ENCODE data around the gene FBLN2. TPM values are rescaled to one million over a fixed set of nuclear protein-coding genes. Genes with fewer than 3 reads are reported as not detected.

FBLN2 gene
- polyA plus RNA-seq, 4 donors: 0.45 to 30.8 (median 2.9) TPM

DNA sequence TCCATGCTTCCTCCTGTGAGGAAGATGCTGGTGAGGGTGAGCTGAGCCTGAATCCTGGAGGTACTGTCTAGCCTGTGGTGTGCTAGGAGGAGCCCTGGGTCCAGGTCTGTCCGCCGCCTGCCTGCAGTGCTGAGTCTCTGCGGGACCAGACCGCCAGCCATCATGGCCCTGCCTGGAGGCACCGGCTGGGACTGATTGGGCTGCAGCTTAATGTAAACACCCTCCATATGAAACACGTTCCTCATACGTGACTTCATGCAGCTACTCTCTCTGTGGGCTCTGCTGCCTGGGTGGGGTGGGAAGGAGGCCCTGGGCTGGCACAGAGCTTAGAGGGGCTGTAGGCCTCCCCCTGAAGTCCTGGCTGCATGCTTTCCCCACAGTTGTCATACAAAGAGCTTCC, 67.4 kb downstream of the FBLN2 start:
- Histone ChIP-seq H3K36me3 (ENCODE audit: control insufficient read depth in 3 of 3, insufficient read depth in 2 of 3, low read depth in 1 of 3, low read length in 3 of 3) (no peaks in the 10 kb centered on the region), H3K9me3 (ENCODE audit: control insufficient read depth in 2 of 2, insufficient read depth in 1 of 2, low read depth in 1 of 2, low read length in 1 of 2) (no peaks in the 10 kb centered on the region), H3K27me3 (ENCODE audit: control insufficient read depth in 3 of 3, insufficient read depth in 3 of 3, low read length in 3 of 3) (no peaks in the 10 kb centered on the region), H3K4me1 (ENCODE audit: control insufficient read depth in 3 of 3, insufficient read depth in 2 of 3, low read depth in 1 of 3, low read length in 2 of 3) (no peaks in the 10 kb centered on the region), H3K4me3 (ENCODE audit: low read depth in 1 of 3, low read length in 3 of 3) (no peak overlapping the region), H3K27ac (ENCODE audit: low read depth in 1 of 3, low read length in 2 of 3) (no peak overlapping the region)
- DNase-seq (no peak), FAIRE-seq (no peak)
- 63 to 80% (median 78%) methylated on average over 7 of the region's 7 CpGs for WGBS, 3 donors

DNA sequence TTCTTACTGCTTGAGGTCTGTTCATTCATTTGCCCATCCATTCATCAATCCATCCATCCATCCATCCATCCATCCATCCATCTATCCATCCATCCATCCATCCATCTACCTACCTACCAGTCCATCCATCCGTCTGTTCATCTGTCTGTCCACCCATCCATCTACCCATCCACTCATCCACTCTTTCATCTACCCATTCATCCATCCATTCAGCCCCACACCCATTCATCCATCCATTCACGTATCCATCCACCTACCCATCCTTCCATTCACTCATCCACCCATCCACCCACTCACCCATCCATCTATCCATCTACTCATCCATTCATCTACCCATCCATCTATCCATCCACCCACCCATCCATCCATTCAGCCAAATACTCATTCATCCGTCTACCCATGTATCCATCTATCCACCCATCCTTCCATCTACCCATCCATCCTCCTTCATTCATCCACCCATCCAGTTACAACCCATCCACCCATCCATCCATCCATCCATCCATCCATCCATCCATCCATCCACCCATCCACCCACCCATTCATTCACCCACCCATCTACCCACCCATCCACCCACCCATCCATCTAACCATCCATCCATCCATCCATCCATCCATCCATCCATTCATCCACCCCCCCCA, 68.3 kb downstream of the FBLN2 start:
- no peaks in the 10 kb centered on the region for H3K36me3 ChIP-seq (ENCODE audit: control insufficient read depth in 3 of 3, insufficient read depth in 2 of 3, low read depth in 1 of 3, low read length in 3 of 3)
- 90 to 97% (median 91%) methylated on average over 3 of the region's 3 CpGs for WGBS, 3 donors
- H3K27ac ChIP-seq (ENCODE audit: low read depth in 1 of 3, low read length in 2 of 3): no peak overlapping the region
- DNase-seq: no peak
- no peaks in the 10 kb centered on the region for H3K27me3 ChIP-seq (ENCODE audit: control insufficient read depth in 3 of 3, insufficient read depth in 3 of 3, low read length in 3 of 3)
- FAIRE-seq: no peak
- H3K4me3 ChIP-seq (ENCODE audit: low read depth in 1 of 3, low read length in 3 of 3): no peak overlapping the region
- H3K4me1 ChIP-seq (ENCODE audit: control insufficient read depth in 3 of 3, insufficient read depth in 2 of 3, low read depth in 1 of 3, low read length in 2 of 3): no peaks in the 10 kb centered on the region
- H3K9me3 ChIP-seq (ENCODE audit: control insufficient read depth in 2 of 2, insufficient read depth in 1 of 2, low read depth in 1 of 2, low read length in 1 of 2): no peaks in the 10 kb centered on the region

DNA sequence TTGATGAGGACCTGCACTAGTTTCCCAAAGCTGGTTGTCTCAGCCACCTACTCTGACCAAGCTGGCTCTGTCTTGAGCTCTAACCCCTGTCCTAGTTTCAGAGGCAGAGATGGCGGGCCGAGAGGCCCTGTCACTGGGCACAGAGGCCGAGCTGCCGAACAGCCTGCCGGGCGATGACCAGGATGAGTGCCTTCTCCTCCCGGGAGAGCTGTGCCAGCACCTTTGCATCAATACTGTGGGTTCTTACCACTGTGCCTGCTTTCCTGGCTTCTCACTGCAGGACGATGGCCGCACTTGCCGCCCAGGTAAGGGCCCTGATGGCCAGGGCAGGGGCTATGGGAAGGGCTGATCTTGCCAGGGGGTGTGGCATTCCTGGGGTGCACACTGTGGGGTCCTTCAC, 69.1 kb downstream of the FBLN2 start:
- DNase-seq (no peak), FAIRE-seq (no peak)
- Histone ChIP-seq H3K4me3 (ENCODE audit: low read depth in 1 of 3, low read length in 3 of 3) (no peak overlapping the region), H3K4me1 (ENCODE audit: control insufficient read depth in 3 of 3, insufficient read depth in 2 of 3, low read depth in 1 of 3, low read length in 2 of 3) (no peaks in the 10 kb centered on the region), H3K9me3 (ENCODE audit: control insufficient read depth in 2 of 2, insufficient read depth in 1 of 2, low read depth in 1 of 2, low read length in 1 of 2) (no peaks in the 10 kb centered on the region), H3K36me3 (ENCODE audit: control insufficient read depth in 3 of 3, insufficient read depth in 2 of 3, low read depth in 1 of 3, low read length in 3 of 3) (no peaks in the 10 kb centered on the region), H3K27ac (ENCODE audit: low read depth in 1 of 3, low read length in 2 of 3) (no peak overlapping the region), H3K27me3 (ENCODE audit: control insufficient read depth in 3 of 3, insufficient read depth in 3 of 3, low read length in 3 of 3) (no peaks in the 10 kb centered on the region)
- 87 to 94% (median 88%) methylated on average over 10 of the region's 10 CpGs for WGBS, 3 donors

DNA sequence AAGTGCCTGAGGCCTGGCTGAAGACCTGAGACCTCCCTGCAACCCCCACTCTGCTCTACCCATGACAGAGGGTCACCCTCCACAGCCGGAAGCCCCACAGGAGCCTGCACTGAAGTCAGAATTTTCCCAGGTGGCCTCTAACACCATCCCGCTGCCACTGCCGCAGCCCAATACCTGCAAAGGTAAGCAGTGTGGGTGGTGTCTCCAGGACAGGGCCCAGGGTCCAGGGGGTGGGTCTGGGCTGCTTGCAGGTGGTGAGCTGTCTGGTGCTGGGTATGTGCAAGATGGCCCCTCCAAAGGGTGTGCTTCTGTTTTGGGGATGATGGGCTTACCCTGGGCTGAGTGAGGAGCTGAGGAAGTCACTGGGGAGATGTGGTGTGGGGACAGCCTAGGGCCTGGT, 69.9 kb downstream of the FBLN2 start:
- H3K27ac ChIP-seq (ENCODE audit: low read depth in 1 of 3, low read length in 2 of 3): no peak overlapping the region
- H3K4me3 ChIP-seq (ENCODE audit: low read depth in 1 of 3, low read length in 3 of 3): no peak overlapping the region
- H3K9me3 ChIP-seq (ENCODE audit: control insufficient read depth in 2 of 2, insufficient read depth in 1 of 2, low read depth in 1 of 2, low read length in 1 of 2): no peaks in the 10 kb centered on the region
- no peaks in the 10 kb centered on the region for H3K27me3 ChIP-seq (ENCODE audit: control insufficient read depth in 3 of 3, insufficient read depth in 3 of 3, low read length in 3 of 3)
- FAIRE-seq (no peak), DNase-seq (no peak)
- WGBS, 3 donors: 92 to 98% (median 96%) methylated on average over 3 of the region's 3 CpGs
- no peaks in the 10 kb centered on the region for H3K36me3 ChIP-seq (ENCODE audit: control insufficient read depth in 3 of 3, insufficient read depth in 2 of 3, low read depth in 1 of 3, low read length in 3 of 3)
- H3K4me1 ChIP-seq (ENCODE audit: control insufficient read depth in 3 of 3, insufficient read depth in 2 of 3, low read depth in 1 of 3, low read length in 2 of 3): no peaks in the 10 kb centered on the region

DNA sequence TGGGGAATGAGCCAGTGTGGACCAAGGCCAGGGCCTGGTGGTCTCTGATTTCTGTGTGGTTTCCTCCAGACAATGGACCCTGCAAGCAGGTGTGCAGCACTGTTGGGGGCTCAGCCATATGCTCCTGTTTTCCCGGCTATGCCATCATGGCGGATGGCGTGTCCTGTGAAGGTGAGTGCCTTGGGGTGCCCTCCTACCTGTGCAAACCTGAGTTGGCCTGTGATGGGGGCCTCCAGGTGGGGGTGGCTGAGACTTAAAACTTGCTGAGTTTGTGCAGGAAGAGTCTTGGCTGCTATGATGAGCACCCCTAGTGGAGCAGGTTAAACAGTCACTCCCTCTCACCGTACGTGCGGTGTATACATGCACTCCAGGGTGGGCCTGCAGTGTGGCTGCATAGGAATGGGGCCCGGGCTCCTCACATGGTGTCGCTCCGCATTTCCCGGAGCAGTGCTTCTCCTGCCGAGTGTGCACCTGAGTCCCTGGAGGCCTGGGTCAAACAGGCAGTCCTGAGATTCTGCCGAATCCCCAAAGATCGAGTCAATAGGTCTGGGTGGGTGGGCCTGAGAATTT, 70.8 kb downstream of the FBLN2 start:
- H3K4me3 ChIP-seq (ENCODE audit: low read depth in 1 of 3, low read length in 3 of 3): no peak overlapping the region
- WGBS, 3 donors: 88 to 92% (median 88%) methylated on average over 13 of the region's 13 CpGs
- H3K27ac ChIP-seq (ENCODE audit: low read depth in 1 of 3, low read length in 2 of 3): no peak overlapping the region
- no peaks in the 10 kb centered on the region for H3K9me3 ChIP-seq (ENCODE audit: control insufficient read depth in 2 of 2, insufficient read depth in 1 of 2, low read depth in 1 of 2, low read length in 1 of 2)
- no peaks in the 10 kb centered on the region for H3K4me1 ChIP-seq (ENCODE audit: control insufficient read depth in 3 of 3, insufficient read depth in 2 of 3, low read depth in 1 of 3, low read length in 2 of 3)
- FAIRE-seq: no peak
- H3K27me3 ChIP-seq (ENCODE audit: control insufficient read depth in 3 of 3, insufficient read depth in 3 of 3, low read length in 3 of 3): no peaks in the 10 kb centered on the region
- H3K36me3 ChIP-seq (ENCODE audit: control insufficient read depth in 3 of 3, insufficient read depth in 2 of 3, low read depth in 1 of 3, low read length in 3 of 3): no peaks in the 10 kb centered on the region
- DNase-seq: no peak

DNA sequence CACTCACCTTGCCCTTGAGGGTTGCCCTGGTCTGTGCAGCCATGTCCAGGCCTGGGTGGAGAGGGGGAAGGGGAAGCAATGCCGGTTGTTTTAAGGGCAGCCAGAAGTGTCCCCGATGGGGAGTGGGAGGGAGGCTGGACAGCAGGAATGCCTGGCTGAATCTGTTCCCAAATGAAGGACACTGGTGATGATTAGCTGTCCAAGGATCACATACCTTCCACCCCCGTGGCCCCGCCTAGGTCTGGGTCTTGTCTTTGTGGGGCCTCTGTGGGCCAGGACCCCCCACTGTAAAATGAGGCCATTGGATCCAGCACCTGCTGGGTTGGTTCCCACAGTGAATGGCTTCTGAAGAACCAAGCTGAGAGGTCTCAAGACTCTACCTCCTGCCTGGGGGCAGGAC, 71.4 kb downstream of the FBLN2 start:
- FAIRE-seq: no peak
- no peaks in the 10 kb centered on the region for H3K27me3 ChIP-seq (ENCODE audit: control insufficient read depth in 3 of 3, insufficient read depth in 3 of 3, low read length in 3 of 3)
- no peaks in the 10 kb centered on the region for H3K4me1 ChIP-seq (ENCODE audit: control insufficient read depth in 3 of 3, insufficient read depth in 2 of 3, low read depth in 1 of 3, low read length in 2 of 3)
- no peaks in the 10 kb centered on the region for H3K9me3 ChIP-seq (ENCODE audit: control insufficient read depth in 2 of 2, insufficient read depth in 1 of 2, low read depth in 1 of 2, low read length in 1 of 2)
- 81 to 86% (median 82%) methylated on average over 4 of the region's 4 CpGs for WGBS, 3 donors
- H3K4me3 ChIP-seq (ENCODE audit: low read depth in 1 of 3, low read length in 3 of 3): no peak overlapping the region
- no peaks in the 10 kb centered on the region for H3K36me3 ChIP-seq (ENCODE audit: control insufficient read depth in 3 of 3, insufficient read depth in 2 of 3, low read depth in 1 of 3, low read length in 3 of 3)
- DNase-seq: no peak
- no peak overlapping the region for H3K27ac ChIP-seq (ENCODE audit: low read depth in 1 of 3, low read length in 2 of 3)

DNA sequence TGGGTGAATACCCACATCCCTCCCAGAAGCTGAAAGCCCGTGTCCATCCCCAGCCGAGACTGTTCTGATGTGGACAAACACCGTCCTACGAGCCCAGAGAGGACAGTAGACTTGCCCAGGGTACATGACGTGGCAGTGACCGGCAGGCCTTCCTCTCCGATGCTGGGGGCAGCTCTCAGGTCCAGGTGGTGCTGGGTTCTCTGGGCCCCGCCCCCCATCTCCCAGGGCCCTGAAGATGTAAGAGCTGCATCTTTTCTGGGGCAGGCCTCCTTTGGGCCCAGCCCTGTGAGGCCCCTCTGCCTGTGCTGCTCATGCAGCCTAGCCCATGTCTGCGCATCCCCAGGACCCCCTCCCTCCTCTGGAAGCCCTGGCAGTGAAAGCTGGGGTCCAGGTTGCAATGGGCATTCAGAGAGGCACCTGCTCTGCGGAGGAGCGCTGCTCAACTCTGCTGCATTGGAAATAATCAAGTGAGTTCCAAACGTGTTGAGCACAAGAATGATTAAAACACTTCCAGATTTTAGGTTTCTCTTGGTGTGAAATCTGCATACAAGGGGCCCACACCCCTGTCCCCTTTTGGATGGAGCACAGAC, 71.9 kb downstream of the FBLN2 start:
- no peaks in the 10 kb centered on the region for H3K4me1 ChIP-seq (ENCODE audit: control insufficient read depth in 3 of 3, insufficient read depth in 2 of 3, low read depth in 1 of 3, low read length in 2 of 3)
- FAIRE-seq: no peak
- H3K27ac ChIP-seq (ENCODE audit: low read depth in 1 of 3, low read length in 2 of 3): no peak overlapping the region
- 82 to 91% (median 90%) methylated on average over 12 of the region's 12 CpGs for WGBS, 3 donors
- H3K36me3 ChIP-seq (ENCODE audit: control insufficient read depth in 3 of 3, insufficient read depth in 2 of 3, low read depth in 1 of 3, low read length in 3 of 3): no peaks in the 10 kb centered on the region
- no peaks in the 10 kb centered on the region for H3K27me3 ChIP-seq (ENCODE audit: control insufficient read depth in 3 of 3, insufficient read depth in 3 of 3, low read length in 3 of 3)
- no peaks in the 10 kb centered on the region for H3K9me3 ChIP-seq (ENCODE audit: control insufficient read depth in 2 of 2, insufficient read depth in 1 of 2, low read depth in 1 of 2, low read length in 1 of 2)
- no peak overlapping the region for H3K4me3 ChIP-seq (ENCODE audit: low read depth in 1 of 3, low read length in 3 of 3)
- no peak for DNase-seq

DNA sequence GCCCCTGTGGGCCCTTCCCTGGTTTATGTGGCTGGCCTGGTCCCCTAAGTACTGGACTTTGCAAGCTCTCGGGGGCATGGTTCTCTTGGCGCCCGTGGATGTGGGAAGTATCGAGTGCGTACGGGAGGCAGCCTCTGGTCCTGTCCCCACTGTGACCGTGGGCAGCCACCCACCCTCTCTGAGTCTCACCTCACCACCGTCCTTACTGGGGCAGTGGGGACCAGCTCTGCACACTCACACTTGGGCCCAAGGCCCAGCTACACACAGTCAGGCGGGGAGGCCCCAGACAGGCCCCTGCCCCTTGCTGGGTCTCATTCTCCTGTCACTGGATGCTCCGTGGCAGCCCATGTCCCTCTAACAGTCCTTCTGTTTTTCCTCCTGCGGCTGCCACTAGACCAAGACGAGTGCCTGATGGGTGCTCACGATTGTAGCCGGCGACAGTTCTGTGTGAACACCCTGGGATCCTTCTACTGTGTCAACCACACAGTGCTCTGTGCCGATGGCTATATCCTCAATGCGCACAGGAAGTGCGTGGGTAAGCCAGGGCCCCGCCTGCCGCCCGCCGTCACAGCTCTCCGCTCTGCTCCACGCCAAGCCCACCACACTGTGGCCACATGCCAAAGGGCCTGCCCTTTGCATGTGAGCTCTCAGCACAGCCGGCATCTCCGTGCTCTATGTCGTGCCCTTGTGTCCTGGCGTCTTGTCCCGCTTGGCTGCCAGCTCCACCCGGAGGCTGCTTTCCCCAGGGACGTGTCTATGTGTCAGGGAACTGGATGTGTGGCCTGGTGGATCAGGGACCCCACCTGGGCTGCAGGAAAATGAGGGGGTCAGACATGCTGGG, 72.7 kb downstream of the FBLN2 start:
- no peaks in the 10 kb centered on the region for H3K27me3 ChIP-seq (ENCODE audit: control insufficient read depth in 3 of 3, insufficient read depth in 3 of 3, low read length in 3 of 3)
- H3K9me3 ChIP-seq (ENCODE audit: control insufficient read depth in 2 of 2, insufficient read depth in 1 of 2, low read depth in 1 of 2, low read length in 1 of 2): no peaks in the 10 kb centered on the region
- H3K4me3 ChIP-seq (ENCODE audit: low read depth in 1 of 3, low read length in 3 of 3): no peak overlapping the region
- no peaks in the 10 kb centered on the region for H3K36me3 ChIP-seq (ENCODE audit: control insufficient read depth in 3 of 3, insufficient read depth in 2 of 3, low read depth in 1 of 3, low read length in 3 of 3)
- DNase-seq: no peak
- FAIRE-seq: no peak
- no peaks in the 10 kb centered on the region for H3K4me1 ChIP-seq (ENCODE audit: control insufficient read depth in 3 of 3, insufficient read depth in 2 of 3, low read depth in 1 of 3, low read length in 2 of 3)
- H3K27ac ChIP-seq (ENCODE audit: low read depth in 1 of 3, low read length in 2 of 3): no peak overlapping the region
- WGBS, 3 donors: 82 to 84% (median 82%) methylated on average over 31 of the region's 31 CpGs

Data from small intestine (tissue), 7 donors.